Endothelial cell (in vitro differentiated cells): ENCODE results near the gene PFKFB3. TPM values are rescaled to one million over a fixed set of nuclear protein-coding genes. Genes with fewer than 3 reads are reported as not detected.

Experiments used
- DNase-seq: peaks from one replicate; pipeline ENCODE4 v3.0.0; 2021; ENCODE audit warnings: low spot score
- H3K27ac Mint-ChIP-seq: one replicate; pipeline ENCODE4 v1.8.0; 2021; ENCODE audit warnings: mixed read lengths, inconsistent platforms; ENCODE audit not compliant: unreplicated experiment
- H3K27me3 Mint-ChIP-seq: one replicate; pipeline ENCODE4 v1.8.0; 2021; ENCODE audit warnings: mild to moderate bottlenecking, moderate library complexity, mixed read lengths, inconsistent platforms; ENCODE audit not compliant: unreplicated experiment
- H3K36me3 Mint-ChIP-seq: one replicate; pipeline ENCODE4 v1.8.0; 2021; ENCODE audit warnings: mild to moderate bottlenecking, low read depth, mixed read lengths, inconsistent platforms; ENCODE audit not compliant: unreplicated experiment
- H3K4me1 Mint-ChIP-seq: one replicate; pipeline ENCODE4 v1.8.0; 2021; ENCODE audit warnings: mild to moderate bottlenecking, mixed read lengths, inconsistent platforms; ENCODE audit not compliant: unreplicated experiment
- H3K4me3 Mint-ChIP-seq: one replicate; pipeline ENCODE4 v1.8.0; 2021; ENCODE audit warnings: mild to moderate bottlenecking, mixed read lengths, inconsistent platforms; ENCODE audit not compliant: unreplicated experiment
- H3K9me3 Mint-ChIP-seq: one replicate; pipeline ENCODE4 v1.8.0; 2021; ENCODE audit warnings: mixed read lengths, inconsistent platforms; ENCODE audit not compliant: unreplicated experiment
- total RNA-seq: library from RNA; stranded (reverse); fragmentation: NEBNext Ultra II Directional; extraction: Animal tissue kit (Norgen Biotek cat#: 25700); gene quantifications from one replicate; pipeline ENCODE4 v1.2.1, GENCODE V29; 2021; ENCODE audit not compliant: unreplicated experiment
- TF ChIP-seq, protein P1 (sequence below): fragments of 200-600 bp; sonication (generic); IDR thresholded peaks from one replicate; pipeline ENCODE4 v1.5.0; 2021; ENCODE audit warnings: antibody characterized with exemption; ENCODE audit not compliant: unreplicated experiment

PFKFB3 gene
- total RNA-seq, 1 donor from 2014 or later: 32.3 TPM

GRCh38 chr10:6167456-6167855, 35.3 kb upstream of the PFKFB3 start:
- no peak overlapping the region for H3K27ac Mint-ChIP-seq
- peaks cover 13% of the 10 kb centered on the region for H3K36me3 Mint-ChIP-seq
- TF ChIP-seq, protein P1, sequence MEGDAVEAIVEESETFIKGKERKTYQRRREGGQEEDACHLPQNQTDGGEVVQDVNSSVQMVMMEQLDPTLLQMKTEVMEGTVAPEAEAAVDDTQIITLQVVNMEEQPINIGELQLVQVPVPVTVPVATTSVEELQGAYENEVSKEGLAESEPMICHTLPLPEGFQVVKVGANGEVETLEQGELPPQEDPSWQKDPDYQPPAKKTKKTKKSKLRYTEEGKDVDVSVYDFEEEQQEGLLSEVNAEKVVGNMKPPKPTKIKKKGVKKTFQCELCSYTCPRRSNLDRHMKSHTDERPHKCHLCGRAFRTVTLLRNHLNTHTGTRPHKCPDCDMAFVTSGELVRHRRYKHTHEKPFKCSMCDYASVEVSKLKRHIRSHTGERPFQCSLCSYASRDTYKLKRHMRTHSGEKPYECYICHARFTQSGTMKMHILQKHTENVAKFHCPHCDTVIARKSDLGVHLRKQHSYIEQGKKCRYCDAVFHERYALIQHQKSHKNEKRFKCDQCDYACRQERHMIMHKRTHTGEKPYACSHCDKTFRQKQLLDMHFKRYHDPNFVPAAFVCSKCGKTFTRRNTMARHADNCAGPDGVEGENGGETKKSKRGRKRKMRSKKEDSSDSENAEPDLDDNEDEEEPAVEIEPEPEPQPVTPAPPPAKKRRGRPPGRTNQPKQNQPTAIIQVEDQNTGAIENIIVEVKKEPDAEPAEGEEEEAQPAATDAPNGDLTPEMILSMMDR: no peak
- peaks cover 64% of the 10 kb centered on the region for H3K4me1 Mint-ChIP-seq
- DNase-seq: no peak
- H3K4me3 Mint-ChIP-seq: peak overlapping the region; percentile 71
- peaks cover 1% of the 10 kb centered on the region for H3K27me3 Mint-ChIP-seq
- H3K9me3 Mint-ChIP-seq: no peaks in the 10 kb centered on the region

DNA sequence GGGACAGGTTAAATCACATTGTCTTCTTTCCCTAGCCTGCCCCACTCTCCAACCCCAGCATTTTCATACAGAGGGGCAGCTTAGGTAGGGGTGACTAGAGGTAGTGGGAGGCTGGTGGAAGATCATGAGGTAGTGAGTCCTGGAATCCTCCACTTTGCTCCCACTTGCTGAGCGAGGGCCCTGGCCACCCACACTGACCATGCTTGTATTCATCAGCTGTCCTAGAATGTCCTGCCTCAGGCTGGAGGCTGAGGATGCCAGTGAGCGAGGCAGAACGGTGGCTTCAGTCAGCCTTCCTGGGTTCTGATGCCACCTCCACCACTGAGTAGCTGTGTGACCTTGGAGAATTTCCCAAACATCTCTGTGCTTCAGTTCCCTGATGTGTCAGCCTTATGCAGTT, 34.6 kb upstream of the PFKFB3 start:
- DNase-seq: no peak
- Mint-ChIP-seq H3K27ac (peak overlapping the region; percentile 81), H3K36me3 (peaks cover 13% of the 10 kb centered on the region), H3K9me3 (no peaks in the 10 kb centered on the region), H3K27me3 (peaks cover 1% of the 10 kb centered on the region), H3K4me3 (peak overlapping the region; percentile 71), H3K4me1 (peaks cover 62% of the 10 kb centered on the region)
- TF ChIP-seq, protein P1: no peak

GRCh38 chr10:6170638-6171037, 32.1 kb upstream of the PFKFB3 start:
- H3K27ac Mint-ChIP-seq: peak overlapping the region; percentile 69
- H3K9me3 Mint-ChIP-seq: no peaks in the 10 kb centered on the region
- peaks cover 53% of the 10 kb centered on the region for H3K4me1 Mint-ChIP-seq
- TF ChIP-seq, protein P1: no peak
- no peak for DNase-seq
- H3K27me3 Mint-ChIP-seq: peaks cover 4% of the 10 kb centered on the region
- no peak overlapping the region for H3K4me3 Mint-ChIP-seq
- H3K36me3 Mint-ChIP-seq: peaks cover 24% of the 10 kb centered on the region

DNA sequence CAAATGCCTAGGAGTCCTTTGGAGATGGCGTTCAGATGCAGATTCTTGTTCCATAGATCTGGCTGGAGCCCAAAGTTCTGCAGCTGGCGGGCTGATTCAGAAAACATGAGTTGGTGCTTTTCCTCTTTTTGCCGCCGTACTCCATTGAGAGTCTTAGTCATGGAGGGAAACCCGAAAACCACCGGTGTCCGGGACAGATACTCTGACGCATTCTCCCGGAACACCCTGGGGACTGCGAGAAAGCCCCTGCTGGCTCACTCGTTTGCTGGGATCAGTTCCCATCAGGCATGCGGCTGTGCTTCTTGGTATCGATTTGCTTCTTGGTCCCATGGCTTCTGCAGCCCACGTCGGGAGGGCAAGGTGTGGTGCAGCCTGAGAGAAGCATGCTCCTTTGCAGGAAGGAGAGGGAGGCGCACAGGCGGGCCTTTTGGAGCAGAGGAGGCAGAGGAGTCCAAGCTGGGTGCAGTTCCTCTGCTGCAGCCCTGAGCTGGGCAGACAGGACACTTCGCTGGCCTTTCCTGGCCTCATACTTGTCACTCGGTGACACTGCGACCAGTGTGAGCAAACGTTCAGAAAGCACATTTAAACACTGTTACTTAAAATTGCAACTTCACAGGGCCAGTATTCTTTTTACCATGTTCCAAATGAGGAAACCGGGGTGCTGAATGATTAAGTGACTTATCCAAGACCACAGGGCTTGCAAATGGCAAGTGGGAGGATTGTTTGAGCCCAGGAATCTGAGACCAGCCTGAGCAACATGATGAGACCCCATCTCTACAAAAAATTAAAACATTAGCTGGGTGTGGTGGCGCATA, 30.6 kb upstream of the PFKFB3 start:
- Mint-ChIP-seq H3K9me3 (no peaks in the 10 kb centered on the region), H3K4me1 (peaks cover 62% of the 10 kb centered on the region), H3K36me3 (peaks cover 22% of the 10 kb centered on the region), H3K4me3 (no peak overlapping the region), H3K27me3 (peaks cover 7% of the 10 kb centered on the region), H3K27ac (no peak overlapping the region)
- no peak for DNase-seq
- TF ChIP-seq, protein P1: no peak

DNA sequence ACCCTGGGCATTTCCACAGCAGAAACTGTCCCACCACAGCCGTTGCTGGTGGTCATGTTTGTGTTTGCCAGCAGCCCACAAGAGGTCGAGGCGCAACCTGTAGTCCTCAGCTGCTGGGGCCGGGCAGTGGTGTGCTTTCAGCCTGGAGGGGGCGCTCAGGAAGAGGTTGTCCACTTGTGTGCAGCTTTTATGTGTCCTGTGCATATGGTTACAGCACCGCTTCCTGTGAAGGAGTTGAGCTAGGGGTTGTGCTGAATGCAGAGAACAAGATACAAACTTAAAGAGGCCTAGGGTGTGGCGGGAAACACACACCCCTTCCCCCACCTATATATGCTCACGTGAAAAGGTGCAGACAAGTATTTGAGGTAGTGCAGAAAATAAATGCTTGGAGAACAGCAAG, 29.5 kb upstream of the PFKFB3 start:
- Mint-ChIP-seq H3K27me3 (peaks cover 7% of the 10 kb centered on the region), H3K4me3 (peak overlapping the region; percentile 17), H3K27ac (no peak overlapping the region), H3K36me3 (peaks cover 14% of the 10 kb centered on the region), H3K4me1 (peaks cover 59% of the 10 kb centered on the region), H3K9me3 (no peaks in the 10 kb centered on the region)
- TF ChIP-seq, protein P1: no peak
- DNase-seq: peak; percentile 49
